Bone marrow (tissue), 2 donors: Measurements from ENCODE around the gene EDC3.

Source experiments
- DNase-seq, 2 donors: peaks; one replicate each; lab custom pipeline; 2025; lab: John Stamatoyannopoulos, UW

EDC3 gene

GRCh38 chr15:74626752-74627692 is 68.8 kb downstream of the EDC3 start:
- DNase-seq, result no peak

GRCh38 chr15:74626336-74626735 is 69.5 kb downstream of the EDC3 start:
- no peak for DNase-seq

- DNase-seq, result no peak
Observed at GRCh38 chr15:74625693-74626092, 70.1 kb downstream of the EDC3 start.

- DNase-seq, result no peak
Observed at GRCh38 chr15:74624020-74624602, 71.7 kb downstream of the EDC3 start.

- DNase-seq, result no peak
Observed at GRCh38 chr15:74622758-74623157, 73.1 kb downstream of the EDC3 start.

- DNase-seq, result no peak
Observed at GRCh38 chr15:74621936-74622335, 73.9 kb downstream of the EDC3 start.

- DNase-seq, result no peak
Observed at GRCh38 chr15:74621546-74621920, 74.3 kb downstream of the EDC3 start.

- peak; percentile 21 to 63 for DNase-seq
Observed at GRCh38 chr15:74620636-74621545, 74.9 kb downstream of the EDC3 start.

- no peak for DNase-seq
Observed at GRCh38 chr15:74619916-74620635, 75.7 kb downstream of the EDC3 start.

- DNase-seq, result no peak
Observed at GRCh38 chr15:74618841-74619596, 76.8 kb downstream of the EDC3 start.

- DNase-seq, result no peak
Observed at GRCh38 chr15:74616996-74617395, 78.8 kb downstream of the EDC3 start.

GRCh38 chr15:74616366-74616939 is 79.4 kb downstream of the EDC3 start:
- peak; percentile 21 to 63 for DNase-seq

- peak; percentile 81 to 85 for DNase-seq
Observed at GRCh38 chr15:74615508-74616365, 80.1 kb downstream of the EDC3 start, which contains the start of gene CLK3. TSS of gene CLK3 (plus strand) at chr15:74615836. CDS start at chr15:74619197, 3,361 bp downstream.

GRCh38 chr15:74614744-74615507 is 80.9 kb downstream of the EDC3 start:
- peak; percentile 39 to 76 for DNase-seq

- DNase-seq, result no peak
Observed at GRCh38 chr15:74613953-74614743, 81.7 kb downstream of the EDC3 start.

GRCh38 chr15:74613089-74613952 is 82.5 kb downstream of the EDC3 start:
- no peak for DNase-seq

GRCh38 chr15:74612677-74613076 is 83.1 kb downstream of the EDC3 start:
- DNase-seq, result no peak
